ENCODE data around the gene LCN6.
"Not testable (repeated sequence)": the region's sequence is repeated elsewhere in the genome, so short reads cannot be mapped to it uniquely, and the experiment has no call there.

Gene LCN6

DNA sequence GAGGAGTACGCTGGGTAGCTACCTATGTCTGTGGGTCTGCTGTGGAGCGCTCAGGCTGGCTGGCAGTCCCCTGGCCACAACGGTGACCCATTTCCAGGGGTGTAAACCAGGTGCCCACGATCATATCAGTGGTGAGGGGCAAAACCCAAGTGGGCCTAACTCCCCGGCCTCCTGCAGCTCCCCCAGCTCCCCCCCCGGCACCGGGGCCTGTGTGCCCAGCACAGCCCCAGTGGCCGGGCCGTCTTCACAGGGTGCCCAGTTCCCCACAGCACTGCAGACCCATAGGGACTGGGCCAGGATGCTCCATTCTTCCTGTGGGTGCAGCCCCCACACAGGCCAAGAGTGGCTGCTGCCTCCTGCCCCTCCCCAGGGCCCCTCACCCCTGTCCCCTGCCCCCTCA, 10.7 kb upstream of the LCN6 start:
- DNase-seq: no peak

DNA sequence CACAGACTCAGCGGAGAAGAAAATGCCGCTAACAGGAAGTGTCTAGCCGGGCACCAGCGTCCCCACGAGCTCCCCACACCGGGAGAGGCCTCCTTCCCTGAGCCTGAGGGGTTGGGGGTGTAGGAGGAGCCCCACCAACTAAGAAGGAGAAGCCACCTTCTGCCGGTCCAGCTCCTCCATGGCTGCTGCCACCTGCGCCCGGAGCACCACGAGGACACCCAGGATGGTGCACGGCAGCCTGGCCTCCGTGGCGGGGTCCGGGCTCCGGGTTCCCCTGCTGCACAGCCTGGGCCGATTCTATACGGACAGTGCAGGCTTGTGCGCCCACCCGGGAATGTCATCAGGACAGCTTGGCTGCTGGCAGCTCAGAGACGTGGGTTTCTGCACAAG, 9.4 kb upstream of the LCN6 start:
- DNase-seq: no peak

DNA sequence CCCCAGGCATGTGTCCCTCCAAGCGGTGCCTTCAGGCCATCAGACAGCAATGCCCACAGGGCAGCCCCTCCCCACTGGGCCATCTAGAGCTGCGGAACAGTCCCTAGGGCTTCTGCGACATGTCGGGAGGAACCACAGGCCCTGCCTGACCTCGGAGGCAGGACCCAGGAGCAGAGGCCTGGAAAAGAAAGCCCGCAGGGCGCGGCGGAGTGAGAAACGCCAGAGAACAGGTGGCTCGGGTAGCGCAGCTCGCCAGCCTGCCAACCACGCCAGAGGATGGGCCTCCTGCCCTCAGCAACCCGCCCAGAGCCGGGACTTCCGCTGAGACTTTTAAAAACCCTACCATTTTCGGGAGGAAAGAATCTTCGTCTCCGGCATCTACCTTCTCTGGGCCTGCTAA, 9.0 kb upstream of the LCN6 start:
- DNase-seq: no peak

DNA sequence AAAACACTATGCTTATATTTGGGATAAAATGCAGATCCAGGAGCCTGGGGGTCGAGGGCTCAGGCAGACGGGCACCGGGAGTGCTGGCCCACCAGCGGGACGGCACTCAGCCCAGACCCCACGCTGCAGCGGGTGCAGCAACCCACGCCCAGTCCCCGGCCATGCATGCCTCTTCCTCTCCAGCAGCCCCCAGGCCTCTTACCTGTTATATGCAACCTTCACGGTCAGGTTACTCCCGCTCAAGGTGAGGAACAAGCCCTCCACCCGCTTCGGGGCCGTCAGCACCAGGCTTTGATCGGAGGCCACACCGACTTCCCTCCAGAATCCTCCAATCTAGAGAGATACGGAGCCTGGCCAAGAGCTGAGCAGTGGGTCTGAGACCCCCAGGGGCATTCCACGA, 8.5 kb upstream of the LCN6 start:
- no peak for DNase-seq

DNA sequence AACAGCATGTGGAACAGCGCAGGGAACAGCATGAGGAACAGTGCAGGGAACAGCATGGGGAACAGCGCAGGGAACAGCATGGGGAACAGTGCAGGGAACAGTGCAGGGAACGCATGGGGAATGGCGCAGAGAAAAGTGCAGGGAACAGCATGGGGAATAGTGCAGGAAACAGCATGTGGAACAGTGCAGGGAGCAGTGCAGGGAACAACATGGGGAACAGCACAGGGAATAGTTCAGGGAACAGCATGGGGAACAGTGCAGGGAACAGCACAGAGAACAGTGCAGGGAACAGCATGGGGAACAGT, 7.8 kb upstream of the LCN6 start:
- DNase-seq: no peak

DNA sequence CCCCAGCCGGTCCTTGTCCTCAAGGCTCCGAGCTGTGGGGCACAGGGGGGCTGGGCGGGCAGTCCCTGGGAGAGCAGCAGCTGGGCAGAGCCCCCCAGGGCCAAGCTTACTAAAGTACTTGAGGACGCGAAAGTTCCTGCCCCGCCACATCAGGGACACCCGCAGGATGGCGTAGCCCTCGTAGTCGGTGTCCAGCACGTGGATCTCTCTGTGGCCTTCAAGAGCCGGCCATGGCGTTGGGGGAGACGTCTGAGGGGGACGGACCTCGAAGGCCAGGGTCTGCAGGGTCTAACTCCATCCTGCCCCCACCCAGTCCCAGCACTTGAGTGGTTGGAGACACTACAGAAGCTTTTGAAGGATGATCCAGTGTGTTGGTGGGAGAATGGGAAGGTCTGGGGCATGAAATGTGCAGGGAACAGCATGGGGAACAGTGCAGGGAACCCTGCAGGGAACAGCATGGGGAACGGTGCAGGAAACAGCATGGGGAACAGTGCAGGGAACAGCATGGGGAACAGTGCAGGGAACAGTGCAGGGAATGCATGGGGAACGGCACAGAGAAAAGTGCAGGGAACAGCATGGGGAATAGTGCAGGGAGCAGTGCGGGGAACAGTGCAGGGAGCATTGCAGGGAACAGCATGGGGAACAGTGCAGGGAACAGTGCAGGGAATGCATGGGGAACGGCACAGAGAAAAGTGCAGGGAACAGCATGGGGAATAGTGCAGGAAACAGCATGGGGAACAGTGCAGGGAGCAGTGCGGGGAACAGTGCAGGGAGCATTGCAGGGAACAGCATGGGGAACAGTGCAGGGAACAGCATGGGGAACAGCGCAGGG, 7.2 kb upstream of the LCN6 start:
- DNase-seq: not testable (repeated sequence)

DNA sequence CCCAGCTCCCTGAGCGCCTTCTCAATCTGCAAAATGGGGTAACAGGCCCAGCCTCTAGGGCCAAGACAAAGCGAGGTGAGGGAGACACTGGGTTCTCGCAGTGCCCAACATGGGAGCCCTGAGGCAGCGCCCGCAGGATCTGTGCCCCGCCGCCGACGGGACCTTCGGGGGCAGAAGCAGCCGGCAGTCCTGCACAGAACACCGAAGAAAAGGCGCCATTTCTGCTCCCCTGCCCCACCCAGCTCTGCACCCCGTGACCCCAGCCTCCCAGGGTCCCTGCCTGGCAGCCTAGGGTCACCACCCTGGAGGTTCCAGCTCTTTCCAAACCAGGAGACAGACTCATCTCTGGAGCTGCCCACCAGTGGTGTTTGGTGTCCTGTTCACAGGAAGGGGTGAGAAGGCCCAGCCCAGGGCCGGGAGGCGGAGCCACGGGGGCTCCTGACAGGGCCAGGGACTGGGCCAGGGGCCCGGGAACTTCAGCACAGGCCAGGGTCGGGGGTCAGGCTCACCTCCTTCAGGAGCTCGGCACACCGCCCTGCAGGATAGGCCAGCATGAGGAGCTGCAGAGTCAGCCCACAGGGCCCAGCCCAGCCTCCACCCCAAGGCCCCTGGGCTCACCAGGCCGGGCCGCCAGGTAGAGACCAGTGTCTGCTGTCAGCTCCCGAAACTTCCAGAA, 6.4 kb upstream of the LCN6 start:
- DNase-seq: no peak

DNA sequence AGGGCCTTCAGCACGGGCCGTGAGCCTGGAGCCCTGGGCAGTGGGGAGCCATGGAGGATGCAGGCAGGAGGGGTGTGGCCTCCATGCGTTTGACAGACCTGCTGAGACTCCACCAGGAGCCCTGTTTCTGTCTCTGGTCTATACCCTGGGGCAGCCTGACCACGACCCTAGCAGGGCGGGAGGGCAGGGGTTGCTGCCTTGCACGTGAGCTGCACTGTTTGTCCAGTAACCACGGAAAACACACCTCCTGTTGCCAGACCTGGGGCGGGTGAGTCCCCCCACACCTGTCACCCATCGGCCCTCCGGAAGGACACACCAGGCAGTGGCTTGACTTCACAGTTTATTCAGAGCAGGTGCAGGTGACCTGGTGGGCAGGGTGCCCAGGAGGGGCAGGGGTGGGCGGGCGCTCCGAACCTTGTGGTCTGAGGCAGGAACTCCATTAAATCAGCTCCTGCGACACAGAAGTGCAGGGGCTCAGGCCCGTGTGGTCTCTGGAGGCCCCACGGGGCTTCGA, 5.8 kb upstream of the LCN6 start:
- DNase-seq: no peak

DNA sequence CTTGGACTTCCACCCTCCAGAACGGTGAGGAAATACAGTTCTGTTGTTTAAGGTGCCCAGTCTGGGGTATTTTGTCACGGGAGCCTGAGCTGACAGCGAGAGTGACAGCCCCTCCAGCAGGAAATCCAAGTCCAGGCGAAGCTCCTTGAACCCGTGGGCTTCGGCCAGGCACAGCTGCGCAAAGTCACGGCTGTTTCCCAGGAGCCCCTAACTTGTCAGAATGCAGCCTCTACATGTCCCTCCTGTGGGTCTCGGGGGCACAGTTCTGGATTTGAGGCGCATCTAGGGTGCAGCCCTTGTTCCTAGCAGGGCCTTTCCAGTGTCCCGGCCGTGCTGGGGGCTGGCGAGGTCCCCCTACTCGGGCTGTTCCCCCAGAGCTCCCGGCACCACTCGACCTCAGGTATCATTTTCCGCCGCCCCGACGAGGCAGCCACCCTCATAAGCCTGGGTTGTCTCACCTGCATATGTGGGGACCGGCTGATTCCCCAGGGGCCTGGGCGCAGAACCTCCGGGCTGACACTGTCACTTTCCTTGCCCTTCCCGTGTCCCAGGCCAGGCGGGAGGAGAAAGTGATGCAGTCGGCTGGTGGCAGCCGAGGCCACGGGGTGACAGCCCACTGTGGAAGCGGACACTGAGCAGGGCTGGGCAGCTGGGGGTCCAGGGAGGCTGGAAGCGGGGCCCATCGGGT, 5.2 kb upstream of the LCN6 start:
- DNase-seq: no peak

DNA sequence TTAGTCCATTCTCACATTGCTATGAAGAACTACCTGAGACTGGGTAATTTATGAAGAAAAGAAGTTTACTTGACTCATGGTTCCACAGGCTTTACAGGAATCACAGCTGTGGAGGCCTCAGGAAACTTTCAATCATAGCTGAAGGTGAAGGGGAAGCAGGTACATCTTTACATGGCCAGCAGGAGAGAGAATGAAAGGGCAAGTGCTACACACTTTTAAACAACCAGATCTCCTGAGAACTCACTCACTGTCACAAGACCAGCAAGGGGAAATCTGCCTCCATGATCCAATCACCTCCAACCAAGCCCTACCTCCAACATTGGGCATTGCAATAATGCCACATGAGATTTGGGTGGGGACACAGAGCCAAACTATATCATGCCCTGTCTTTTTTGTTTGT, 3.5 kb upstream of the LCN6 start:
- DNase-seq: no peak

DNA sequence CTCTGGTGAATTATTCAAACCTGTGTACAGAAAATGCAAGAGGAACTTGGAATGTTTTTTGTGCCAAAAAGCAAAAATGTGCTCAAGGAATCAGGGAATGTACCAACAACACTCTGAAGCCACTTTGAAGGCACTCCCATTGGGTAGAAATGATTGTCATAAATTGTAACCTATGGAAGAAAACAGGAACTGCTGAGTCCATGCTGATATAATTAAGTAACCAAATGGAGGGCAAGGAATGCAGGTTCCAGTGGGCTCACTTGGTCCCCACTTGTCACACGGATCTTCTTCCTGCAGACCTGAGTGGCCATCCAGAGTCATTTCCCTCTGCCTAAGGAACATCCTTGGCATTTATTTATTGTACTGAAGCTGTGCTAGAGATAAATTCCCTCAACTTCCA, 2.9 kb upstream of the LCN6 start:
- no peak for DNase-seq

DNA sequence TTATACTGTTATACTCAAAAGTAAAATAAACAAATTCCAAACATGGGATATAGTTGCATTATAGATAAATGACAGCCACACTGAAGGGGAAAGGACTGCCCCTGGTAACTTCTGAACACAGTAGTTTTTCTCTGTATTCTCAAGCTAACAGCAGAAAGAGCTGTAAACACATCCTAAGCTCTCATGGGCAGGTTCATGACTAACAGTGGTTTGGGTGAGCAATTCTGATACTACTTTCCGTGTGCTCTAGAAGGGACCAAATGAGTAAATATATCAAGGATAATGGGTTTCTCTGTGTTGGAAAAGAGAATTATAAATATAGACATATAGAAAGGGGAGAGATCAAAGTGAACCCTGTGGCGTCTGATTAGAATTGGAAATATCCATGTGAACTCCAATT, 2.2 kb upstream of the LCN6 start:
- no peak for DNase-seq

DNA sequence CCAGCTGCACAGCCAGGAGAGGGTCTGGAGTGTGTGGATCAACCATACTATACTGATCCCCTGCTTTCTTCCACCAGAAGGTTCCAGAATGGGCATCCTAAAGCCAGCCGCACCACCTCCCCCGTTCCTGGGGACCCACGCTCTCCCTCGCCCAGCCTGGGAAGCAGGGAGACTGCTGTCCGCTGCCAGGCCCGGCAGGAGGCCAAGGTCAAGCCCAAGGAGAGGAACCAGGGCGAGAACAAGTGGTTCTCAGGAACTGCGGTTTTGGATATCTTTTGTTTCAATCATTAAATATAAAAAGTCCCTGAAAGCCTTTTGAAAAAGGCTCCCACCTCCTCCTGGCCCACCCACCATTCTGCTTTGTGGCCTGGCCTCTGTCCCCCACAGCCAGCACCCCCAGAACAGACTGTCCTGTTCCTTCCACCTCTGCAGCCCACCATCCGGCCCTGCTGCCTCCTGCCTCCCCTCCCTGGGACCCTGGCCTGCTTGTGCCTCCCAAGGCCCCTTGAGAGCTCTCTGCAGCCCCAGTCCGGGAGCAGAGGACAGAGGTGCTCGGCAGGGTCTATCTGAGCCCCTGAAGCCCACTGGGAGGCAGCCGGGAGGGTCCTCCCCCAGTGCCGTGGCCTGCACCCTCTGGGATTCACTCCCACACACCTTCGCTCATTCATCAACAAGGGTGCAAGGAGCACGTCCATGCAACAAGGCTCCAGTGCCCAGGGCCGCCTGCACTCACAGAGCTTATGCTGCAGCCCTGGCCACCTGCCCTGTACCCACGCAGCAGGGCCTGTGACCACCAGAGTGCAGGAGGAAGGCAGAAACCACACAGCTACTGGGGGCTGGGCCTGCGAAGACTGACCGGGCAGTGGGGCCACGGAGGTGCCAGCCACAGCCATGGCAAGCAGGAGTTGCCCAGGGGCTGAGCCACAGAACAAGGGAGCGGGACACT, 614 bp upstream of the LCN6 start:
- DNase-seq: no peak

DNA sequence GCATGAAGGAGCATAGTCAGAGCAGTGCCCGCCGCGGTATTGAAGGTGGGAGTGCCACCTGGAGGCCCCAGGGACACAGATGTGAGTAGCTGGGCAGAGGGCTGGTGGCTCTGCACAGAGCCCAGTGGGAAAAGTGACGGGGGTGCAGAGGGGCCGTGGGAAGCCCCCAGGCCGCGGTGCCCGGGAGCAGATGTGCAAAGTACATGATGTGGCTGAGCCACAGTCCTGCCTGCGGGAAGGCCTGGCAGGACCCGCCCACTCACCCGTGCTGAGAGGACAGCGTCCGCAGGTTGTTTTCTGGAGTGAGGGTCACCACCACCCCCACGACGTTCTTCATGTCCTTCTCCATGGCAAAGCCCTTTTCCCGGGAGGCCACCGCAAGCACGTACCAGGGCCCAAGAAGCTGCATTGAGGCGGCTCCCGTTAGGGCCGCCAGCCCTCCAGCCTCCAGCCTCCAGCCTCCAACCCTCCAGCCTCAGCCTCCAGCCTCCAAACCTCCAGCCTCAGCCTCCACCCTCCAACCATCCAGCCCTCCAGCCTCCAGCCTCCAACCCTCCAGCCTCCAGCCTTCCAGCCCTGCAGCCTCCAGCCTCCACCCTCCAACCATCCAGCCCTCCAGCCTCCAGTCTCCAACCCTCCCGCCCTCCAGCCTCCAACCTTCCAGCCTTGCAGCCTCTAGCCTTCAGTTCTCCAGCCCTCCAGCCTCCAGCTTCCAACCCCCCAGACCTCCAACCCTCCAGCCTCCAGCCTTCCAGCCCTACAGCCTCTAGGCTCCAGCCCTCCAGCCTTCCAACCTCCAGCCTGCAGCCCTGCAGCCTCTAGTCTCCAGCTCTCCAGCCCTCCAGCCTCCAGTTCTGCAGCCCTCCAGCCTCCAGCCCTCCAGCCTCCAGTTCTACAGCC, 914 bp downstream of the LCN6 start:
- DNase-seq: no peak

DNA sequence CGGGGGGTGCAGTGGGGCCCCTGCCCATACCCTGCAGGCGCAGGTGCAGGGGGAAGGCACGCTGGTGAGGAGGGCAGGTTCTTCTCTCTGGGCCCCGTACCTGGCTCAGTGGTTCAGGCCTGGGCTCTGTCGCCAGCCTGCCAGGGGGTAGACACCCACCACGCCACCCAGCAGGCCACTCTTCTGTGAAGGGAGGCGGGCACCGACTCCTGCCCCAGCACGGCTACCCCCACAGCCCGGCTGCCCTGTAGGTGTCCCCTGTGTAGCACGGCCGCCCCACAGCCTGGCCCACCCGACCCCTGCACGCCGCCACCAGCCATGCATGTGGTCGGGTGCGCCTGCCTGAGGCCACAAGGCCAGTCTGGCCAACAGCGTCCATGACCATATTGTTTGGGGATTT, 1.7 kb downstream of the LCN6 start:
- DNase-seq: no peak

DNA sequence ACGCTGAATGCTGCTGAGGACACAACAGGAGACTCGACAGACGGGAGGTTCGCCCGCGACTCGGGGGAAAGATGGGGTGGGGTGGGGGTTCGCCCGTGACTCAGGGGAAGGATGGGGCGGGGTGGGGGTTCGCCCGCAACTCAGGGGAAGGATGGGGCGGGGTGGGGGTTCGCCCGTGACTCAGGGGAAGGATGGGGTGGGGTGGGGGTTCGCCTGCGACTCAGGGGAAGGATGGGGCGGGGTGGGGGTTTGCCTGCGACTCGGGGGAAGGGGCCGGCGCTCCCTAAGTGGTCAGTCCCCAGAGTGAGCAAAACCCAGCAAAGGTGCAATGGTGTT, 2.2 kb downstream of the LCN6 start:
- DNase-seq: no peak

DNA sequence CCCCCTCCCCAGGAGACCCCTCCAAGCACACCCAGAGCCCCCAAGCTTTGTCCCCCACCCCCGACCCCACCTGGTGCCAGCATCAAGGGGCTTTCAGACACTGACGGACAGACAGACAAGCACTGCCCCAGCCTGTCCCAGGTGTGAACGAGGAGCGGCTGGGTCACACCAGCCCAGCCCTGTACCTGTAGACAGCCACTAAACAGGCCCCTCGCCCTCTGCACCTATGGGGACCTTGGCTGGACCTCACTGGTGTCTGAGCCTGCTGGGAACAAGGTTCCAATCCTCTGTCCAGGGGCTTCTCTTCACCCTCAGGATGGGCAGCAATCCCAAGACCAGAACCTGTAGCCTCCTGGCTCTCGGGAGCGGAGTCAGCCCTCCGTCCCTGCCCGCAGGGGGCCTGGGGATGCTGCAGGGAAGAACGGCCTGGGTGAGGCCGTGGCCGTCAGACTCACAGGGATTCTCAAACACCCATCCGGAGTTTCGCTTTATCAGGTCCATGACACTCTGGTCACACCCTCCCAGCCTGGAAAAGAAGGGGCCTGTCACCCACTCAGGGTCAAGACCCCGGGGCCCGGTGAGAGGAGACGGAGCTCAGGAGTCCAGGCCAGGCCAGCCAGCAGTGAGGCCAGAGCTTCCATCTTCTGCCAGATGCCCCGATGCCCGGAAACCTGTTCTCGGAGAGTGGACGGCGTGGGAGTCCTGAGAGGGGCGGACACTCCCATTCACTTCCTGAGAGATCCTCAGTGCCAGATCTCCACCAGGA, 2.8 kb downstream of the LCN6 start:
- DNase-seq: no peak

DNA sequence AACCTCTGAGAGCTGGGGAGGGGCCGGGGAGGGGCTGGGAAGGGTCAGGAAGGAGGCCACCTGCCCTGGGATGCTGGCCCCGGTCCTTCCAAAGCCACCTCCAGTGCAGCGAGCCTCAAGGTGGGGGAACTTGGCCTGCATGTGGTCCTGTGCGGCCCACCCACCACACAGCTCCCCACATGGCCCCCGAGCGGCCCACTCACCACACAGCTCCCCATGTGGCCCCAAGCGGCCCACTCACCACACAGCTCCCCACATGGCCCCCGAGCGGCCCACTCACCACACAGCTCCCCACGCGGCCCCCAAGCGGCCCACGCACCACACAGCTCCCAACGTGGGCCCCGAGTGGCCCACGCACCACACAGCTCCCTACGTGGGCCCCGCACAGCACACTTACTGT, 3.6 kb downstream of the LCN6 start:
- DNase-seq: no peak

DNA sequence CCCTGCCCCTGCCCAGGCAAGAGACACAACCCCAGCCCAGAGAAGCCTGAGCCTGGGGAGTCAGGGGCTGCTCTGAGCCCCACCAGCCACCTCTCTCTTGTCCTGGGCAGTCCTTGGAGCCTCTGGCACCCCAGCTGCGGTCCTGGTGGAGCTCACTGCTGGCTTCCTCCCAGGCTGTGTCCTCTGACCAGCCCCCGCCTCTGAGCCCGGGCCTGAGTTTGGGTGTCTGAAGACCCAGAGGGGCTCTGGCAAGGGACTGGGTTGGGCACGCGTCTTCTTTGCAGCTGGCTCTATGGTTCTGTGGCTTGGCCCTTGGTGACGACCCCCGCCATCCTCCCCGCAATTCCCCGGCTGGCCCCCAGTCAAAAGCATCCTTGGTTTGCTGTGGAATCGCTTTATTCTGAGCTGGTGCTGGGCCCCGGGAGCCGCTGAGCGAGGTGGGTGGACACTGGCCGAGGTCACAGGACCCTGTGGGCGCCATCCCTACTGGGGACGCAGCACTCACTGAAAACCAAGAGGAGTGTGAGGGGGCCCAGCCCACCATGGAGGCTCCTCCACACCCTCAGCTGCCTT, 4.6 kb downstream of the LCN6 start:
- no peak for DNase-seq

DNA sequence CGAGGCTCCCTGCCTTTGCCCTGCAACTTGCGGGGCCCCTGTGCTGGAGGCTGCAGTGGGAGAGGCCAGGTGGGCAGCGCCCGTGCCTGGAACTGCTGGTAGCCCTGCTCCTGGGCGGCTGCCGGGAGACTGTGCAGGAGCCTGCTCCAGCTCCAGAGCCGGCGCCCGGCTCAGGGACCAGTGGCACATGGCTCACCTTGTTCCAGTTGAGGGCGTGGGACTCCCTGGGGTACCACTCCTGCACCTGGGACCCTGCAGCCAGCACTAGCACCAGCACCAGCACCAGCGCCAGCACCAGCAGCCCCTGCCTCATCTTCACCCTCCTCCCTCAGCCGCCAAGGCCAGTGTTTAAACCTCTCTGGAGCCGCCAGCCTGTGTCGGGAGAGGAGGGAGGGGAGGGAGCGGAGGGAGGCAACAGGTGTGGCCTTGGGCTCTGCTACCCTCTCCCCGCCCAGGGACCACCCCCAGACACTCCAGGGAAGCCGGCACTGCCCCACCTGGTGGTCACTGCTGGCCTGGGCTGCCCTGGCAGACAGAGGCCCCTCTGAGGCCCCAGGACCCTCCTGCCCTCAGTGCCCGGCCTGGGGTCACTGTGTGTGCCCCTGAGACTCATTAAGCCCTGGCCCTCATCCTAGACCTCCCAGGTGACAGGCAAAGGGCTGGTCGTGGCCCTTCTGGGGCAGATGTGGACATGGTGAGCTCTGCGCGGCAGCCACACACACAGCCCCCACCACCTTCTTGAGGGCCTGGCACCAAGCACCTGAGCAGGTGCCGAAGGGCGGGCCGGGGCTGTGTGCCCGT, 5.5 kb downstream of the LCN6 start, which contains the start of gene LCN10:
TSS of gene LCN10 (minus strand) at position 350 of the 801 bp plus-strand sequence. CDS start at position 313, 37 bp downstream.
- DNase-seq: no peak
